Right lobe of liver (tissue), 4 donors: ENCODE data around the gene ASGR1.

Experiments
- POLR2A ChIP-seq: fragments of 450-650 bp; IDR thresholded peaks from one replicate; pipeline ENCODE4 v1.6.1; 2017; ENCODE audit warnings: antibody characterized with exemption, mild to moderate bottlenecking
- TF ChIP-seq, protein P1 (sequence below), 4 donors: fragments of 200-600 bp in 3 of 4; fragments of 450-650 bp in 1 of 4; IDR thresholded peaks; one replicate each; pipeline versions ENCODE4 v1.5.1 to v1.8.0; 2016 to 2022; ENCODE audit warnings: antibody characterized with exemption in 4 of 4, mild to moderate bottlenecking in 2 of 4
- donor health status: DM: no; HTN: no; CAD: no.
- donor health status: DM: no; HTN: no; CAD: no.
- donor health status: DM: no; HTN: yes; CAD: no.

DNA sequence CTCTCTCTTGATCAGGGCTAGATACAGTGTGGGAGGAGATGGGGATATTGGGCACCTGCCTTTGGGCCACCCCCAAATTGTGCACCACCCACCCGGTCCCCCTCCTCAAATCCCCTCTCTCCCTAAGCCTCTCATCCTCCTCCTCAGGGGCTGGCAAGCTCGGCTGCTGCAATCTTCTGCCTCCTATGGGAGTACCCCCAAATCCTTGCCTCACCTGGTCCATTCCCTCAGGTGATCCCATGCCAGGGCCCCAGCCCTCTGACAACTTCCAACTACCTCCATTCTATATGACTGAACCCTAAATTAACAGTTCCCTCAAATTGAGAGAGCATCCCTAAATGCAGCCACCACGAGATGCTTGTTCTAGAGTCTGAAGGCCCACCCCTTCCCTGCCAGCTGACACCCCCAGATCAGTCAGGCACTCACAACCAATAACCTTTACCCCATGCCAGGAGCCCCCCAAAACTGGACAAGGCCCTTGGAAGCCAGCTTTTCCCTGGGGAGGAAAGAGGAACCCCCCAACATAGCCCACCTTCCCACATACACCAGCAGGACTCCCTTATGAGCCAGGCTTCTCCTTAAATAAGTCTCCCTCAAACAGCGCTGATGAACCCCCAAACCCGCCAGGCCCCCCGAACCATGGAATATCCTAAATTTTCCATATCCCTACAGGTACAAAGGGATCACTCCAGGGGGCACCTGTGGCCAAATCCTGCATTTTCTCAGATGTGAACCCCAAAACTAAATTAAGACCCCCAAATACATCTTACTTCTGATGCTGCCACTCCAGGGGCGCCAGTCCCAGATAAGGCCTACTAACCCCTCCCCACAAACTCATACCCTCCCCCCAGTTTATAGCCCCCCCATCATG, 37.3 kb upstream of the ASGR1 start:
- TF ChIP-seq, protein P1, sequence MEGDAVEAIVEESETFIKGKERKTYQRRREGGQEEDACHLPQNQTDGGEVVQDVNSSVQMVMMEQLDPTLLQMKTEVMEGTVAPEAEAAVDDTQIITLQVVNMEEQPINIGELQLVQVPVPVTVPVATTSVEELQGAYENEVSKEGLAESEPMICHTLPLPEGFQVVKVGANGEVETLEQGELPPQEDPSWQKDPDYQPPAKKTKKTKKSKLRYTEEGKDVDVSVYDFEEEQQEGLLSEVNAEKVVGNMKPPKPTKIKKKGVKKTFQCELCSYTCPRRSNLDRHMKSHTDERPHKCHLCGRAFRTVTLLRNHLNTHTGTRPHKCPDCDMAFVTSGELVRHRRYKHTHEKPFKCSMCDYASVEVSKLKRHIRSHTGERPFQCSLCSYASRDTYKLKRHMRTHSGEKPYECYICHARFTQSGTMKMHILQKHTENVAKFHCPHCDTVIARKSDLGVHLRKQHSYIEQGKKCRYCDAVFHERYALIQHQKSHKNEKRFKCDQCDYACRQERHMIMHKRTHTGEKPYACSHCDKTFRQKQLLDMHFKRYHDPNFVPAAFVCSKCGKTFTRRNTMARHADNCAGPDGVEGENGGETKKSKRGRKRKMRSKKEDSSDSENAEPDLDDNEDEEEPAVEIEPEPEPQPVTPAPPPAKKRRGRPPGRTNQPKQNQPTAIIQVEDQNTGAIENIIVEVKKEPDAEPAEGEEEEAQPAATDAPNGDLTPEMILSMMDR (IDR thresholded peaks at IDR 0.05), result no peak
- TF ChIP-seq POLR2A, result no peak
